GM12878 (cell line): ENCODE data around the gene CDON. TPM values are rescaled to one million over a fixed set of nuclear protein-coding genes. Genes with fewer than 3 reads are reported as not detected.

ENCODE experiments used
- ATAC-seq: fragments of 200-7000 bp; cut with Tn5 transposase; 3 replicates; pipeline ENCODE4 v1.9.1; 2020; ENCODE audit warnings: mild to moderate bottlenecking, moderate library complexity
- BruUV-seq: library from RNA; stranded (reverse); fragments of 400-500 nt; replicated peaks from 2 replicates; lab custom pipeline; 2021; lab: Mats Ljungman, UMichigan
- CTCF ChIA-PET: fragments of 300-600 bp; sonication (Branson Sonifier 250); formaldehyde crosslinking; extraction: SDS; loops from one replicate; lab custom pipeline; 2021; ENCODE audit warnings: inconsistent platforms; lab: Yijun Ruan, JAX
- POLR2A ChIA-PET: fragments of 350-600 bp; formaldehyde crosslinking; extraction: SDS; loops from one replicate; lab custom pipeline; 2021; ENCODE audit warnings: inconsistent platforms; lab: Charles Lee
- RAD21 ChIA-PET: fragments of 300-600 bp; sonication (Branson Sonifier 250); formaldehyde crosslinking; loops from one replicate; lab custom pipeline; 2023; ENCODE audit warnings: antibody characterized with exemption; ENCODE audit not compliant: unreplicated experiment; lab: Charles Lee
- SMC1A ChIA-PET: fragments of 300-600 bp; sonication (Branson Sonifier 250); formaldehyde crosslinking; loops from one replicate; lab custom pipeline; 2023; ENCODE audit not compliant: unreplicated experiment, uncharacterized antibody; lab: Charles Lee
- DNase-seq: peaks from one replicate; pipeline ENCODE4 v3.0.0-alpha.2; 2011; ENCODE audit warnings: low read depth, low spot score
- FAIRE-seq: peaks from 3 replicates; lab custom pipeline; 2011; peaks lifted over from hg19 to GRCh38; lab: Jason Lieb, UNC
- H2AFZ ChIP-seq: 2 replicates; pipeline ENCODE4 v1.6.0; 2011; ENCODE audit warnings: low read depth, low read length, control low read depth; ENCODE audit not compliant: control insufficient read depth
- H3K27ac ChIP-seq: 2 replicates; pipeline ENCODE4 v1.5.1; 2011; ENCODE audit warnings: control low read depth; ENCODE audit not compliant: control insufficient read depth, insufficient read depth
- H3K27me3 ChIP-seq, 2 experiments: replicated peaks in 1 of 2; 2 replicates each; pipeline versions ENCODE4 v1.6.0 to v1.6.1; 2011; ENCODE audit warnings: low read length in 1 of 2; ENCODE audit not compliant: control insufficient read depth in 2 of 2, insufficient read depth in 2 of 2
- H3K36me3 ChIP-seq, 2 experiments: 2 replicates each; pipeline ENCODE4 v1.5.1; 2011; ENCODE audit warnings: low read length in 1 of 2; ENCODE audit not compliant: control insufficient read depth in 2 of 2, insufficient read depth in 2 of 2
- H3K4me1 ChIP-seq: 2 replicates; pipeline ENCODE4 v1.6.1; 2011; ENCODE audit warnings: mild to moderate bottlenecking, low read length, moderate library complexity, mixed read lengths; ENCODE audit not compliant: control insufficient read depth, insufficient read depth
- H3K4me2 ChIP-seq: 2 replicates; pipeline ENCODE4 v1.6.0; 2011; ENCODE audit warnings: control low read depth; ENCODE audit not compliant: control insufficient read depth, insufficient read depth
- H3K4me3 ChIP-seq: fragments of 200-600 bp; sonication (generic); 2 replicates; pipeline ENCODE4 v1.5.1; 2016
- H3K79me2 ChIP-seq: 2 replicates; pipeline ENCODE4 v1.6.0; 2011; ENCODE audit warnings: low read length; ENCODE audit not compliant: control insufficient read depth, insufficient read depth
- H3K9ac ChIP-seq: 2 replicates; pipeline ENCODE4 v1.8.0; 2011; ENCODE audit warnings: low read length, control low read depth, mixed read lengths; ENCODE audit not compliant: control insufficient read depth, insufficient read depth
- H3K9me3 ChIP-seq: replicated peaks from 3 replicates; pipeline ENCODE4 v1.5.1; 2011; ENCODE audit warnings: mild to moderate bottlenecking, low read length; ENCODE audit not compliant: control insufficient read depth, insufficient read depth
- H4K20me1 ChIP-seq: 2 replicates; pipeline ENCODE4 v1.6.0; 2011; ENCODE audit not compliant: control insufficient read depth, insufficient read depth
- BRCA1 ChIP-seq: IDR thresholded peaks from 2 replicates; pipeline ENCODE4 v1.6.1; 2011; ENCODE audit warnings: low read depth, low read length, improper control_type of control experiment
- CHD4 ChIP-seq: fragments of 200-600 bp; sonication (generic); IDR thresholded peaks from 2 replicates; pipeline ENCODE4 v1.6.1; 2016; ENCODE audit warnings: mild to moderate bottlenecking
- EED ChIP-seq: sonication (generic); IDR thresholded peaks from 2 replicates; pipeline ENCODE4 v1.6.1; 2016; ENCODE audit warnings: antibody characterized with exemption, low read depth
- RFX5 ChIP-seq: IDR thresholded peaks from 2 replicates; pipeline ENCODE4 v1.6.1; 2011; ENCODE audit warnings: low read depth, low read length, improper control_type of control experiment
- TAF1 ChIP-seq: IDR thresholded peaks from 2 replicates; pipeline ENCODE4 v1.6.1; 2011; ENCODE audit warnings: mild to moderate bottlenecking, low read depth, low read length, borderline replicate concordance
- ZNF384 ChIP-seq: IDR thresholded peaks from 2 replicates; pipeline ENCODE4 v1.6.1; 2012; ENCODE audit warnings: low read depth, mild to moderate bottlenecking, low read length, improper control_type of control experiment, borderline replicate concordance
- ZSCAN29 ChIP-seq: fragments of 450-650 bp; IDR thresholded peaks from 2 replicates; pipeline ENCODE4 v1.6.1; 2017; ENCODE audit warnings: mild to moderate bottlenecking, moderate library complexity
- WGBS: methylation state at CpG from one replicate; pipeline ENCODE4 v1.1.6; 2016; ENCODE audit warnings: low lambda C conversion rate; ENCODE audit not compliant: insufficient replicate concordance, insufficient coverage; ENCODE audit errors: missing lambda C conversion rate; 5-methylcytosine and 5-hydroxymethylcytosine counted together
- in situ Hi-C: fragments of 300-500 bp; cut with MboI; formaldehyde crosslinking; loops from 9 replicates; pipeline ENCODE4 v1.14.3; 2018; ENCODE audit warnings: mixed read lengths
- intact Hi-C: fragments of 100-400 bp; cut with micrococcal nuclease; formaldehyde crosslinking; loops from one replicate; pipeline ENCODE4 v1.14.2; 2022; ENCODE audit not compliant: unreplicated experiment
- polyA plus RNA-seq, 11 experiments: library from polyadenylated mRNA; depleted of rRNA in 4 of 11; unstranded in 6 of 11; stranded (reverse) in 5 of 11; fragments of >200 nt; fragmentation: Nextera tagmentation in 4 of 11; fragmentation: Illumina TruSeq in 1 of 11; extraction: Ambion mirVana in 4 of 11; extraction: Trizol in 1 of 11; gene quantifications; 1 replicate in 1 of 11; 2 replicates in 10 of 11; pipeline versions ENCODE4 v1.2.1 to v1.2.3, GENCODE V29; 2011 to 2016; ENCODE audit warnings: inconsistent platforms in 2 of 11, missing spikeins in 2 of 11, low read depth in 1 of 11
- total RNA-seq, 4 experiments: library from RNA; depleted of rRNA in 3 of 4; stranded (reverse); fragments of >200 nt in 3 of 4; fragmentation: Illumina TruSeq in 1 of 4; extraction: Trizol in 1 of 4; gene quantifications; 2 replicates each; pipeline versions ENCODE4 v1.2.1 to v1.2.3, GENCODE V29; 2013 to 2021
- TF ChIP-seq, protein P1 (sequence below): fragments of 450-650 bp; IDR thresholded peaks from 2 replicates; pipeline ENCODE4 v1.6.1; 2016; ENCODE audit warnings: mild to moderate bottlenecking
- TF ChIP-seq, protein P2 (sequence below): IDR thresholded peaks from 2 replicates; pipeline ENCODE4 v1.6.1; 2012; ENCODE audit warnings: low read length, inconsistent platforms

The CDON gene
- total and polyA plus RNA-seq, 10 of the 15 experiments (the other 5 are each of a cell fraction or from before 2014, with no cell fraction given) = 0.07 to 4.2 (median 0.36) TPM

DNA sequence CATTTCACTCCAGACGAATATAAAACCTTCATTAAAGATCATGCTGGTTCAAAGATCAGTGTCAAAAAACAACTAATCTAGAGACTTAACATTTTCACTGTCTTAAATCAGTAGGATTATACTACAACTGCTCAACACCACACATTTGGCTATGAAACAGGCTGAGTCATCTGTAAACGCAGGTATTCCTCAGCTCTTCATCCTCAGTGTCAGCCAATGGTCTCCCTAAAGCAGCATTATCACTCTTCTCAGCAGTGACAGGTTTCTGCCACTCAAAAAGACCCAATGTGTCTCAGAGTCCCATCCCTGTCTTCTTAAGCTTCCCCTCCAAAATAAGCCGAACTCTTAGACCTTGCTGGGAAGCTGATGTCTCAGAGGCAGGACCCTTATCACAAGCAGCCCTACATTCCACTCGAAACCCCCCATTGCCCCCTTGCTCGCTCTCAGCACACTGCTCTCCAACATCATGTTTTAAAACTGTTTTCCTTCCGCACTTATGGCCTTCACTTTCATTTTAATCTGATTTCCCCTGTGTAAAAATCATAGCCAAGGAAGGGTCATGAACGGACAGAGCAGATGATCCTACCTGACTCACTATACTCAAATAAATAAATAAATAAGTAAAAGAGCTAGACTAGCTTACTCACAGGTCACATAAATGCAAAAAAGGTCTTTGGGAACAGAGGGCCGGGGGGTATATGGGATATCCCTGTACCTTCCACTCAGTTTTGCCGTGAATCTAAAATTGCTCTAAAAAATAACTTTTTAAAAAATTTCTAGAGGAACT is 23.0 kb downstream of the CDON start:
- Histone ChIP-seq H2AFZ (peak overlapping the region; percentile 61), H3K4me2 (peak overlapping the region; percentile 15; the same call in 1 of the 2 replicates), H3K27me3 (no peaks in the 10 kb centered on the region), H3K36me3 (no peaks in the 10 kb centered on the region), H3K79me2 (no peaks in the 10 kb centered on the region), H3K27ac (no peak overlapping the region), H3K4me1 (no peaks in the 10 kb centered on the region), H3K9me3 (no peaks in the 10 kb centered on the region)
- RAD21 ChIA-PET = interaction anchor here (1.1 to 1.2 kb wide), 3 partner anchors 10 to 22 kb away, joined by 3 to 4 read pairs (median 4); no protein-coding TSS in a partner anchor
- peak; percentile 94 for ATAC-seq
- FAIRE-seq = no peak
- intact Hi-C loops = no loop called here
- in situ Hi-C loops = no loop called here
- DNase-seq = no peak
- CTCF ChIA-PET = interaction anchor here (1.0 to 1.8 kb wide), 3 partner anchors 10 to 154 kb away, joined by 3 to 8 read pairs (median 4); no protein-coding TSS in a partner anchor
- no peak for TF ChIP-seq BRCA1
- TF ChIP-seq, protein P1, sequence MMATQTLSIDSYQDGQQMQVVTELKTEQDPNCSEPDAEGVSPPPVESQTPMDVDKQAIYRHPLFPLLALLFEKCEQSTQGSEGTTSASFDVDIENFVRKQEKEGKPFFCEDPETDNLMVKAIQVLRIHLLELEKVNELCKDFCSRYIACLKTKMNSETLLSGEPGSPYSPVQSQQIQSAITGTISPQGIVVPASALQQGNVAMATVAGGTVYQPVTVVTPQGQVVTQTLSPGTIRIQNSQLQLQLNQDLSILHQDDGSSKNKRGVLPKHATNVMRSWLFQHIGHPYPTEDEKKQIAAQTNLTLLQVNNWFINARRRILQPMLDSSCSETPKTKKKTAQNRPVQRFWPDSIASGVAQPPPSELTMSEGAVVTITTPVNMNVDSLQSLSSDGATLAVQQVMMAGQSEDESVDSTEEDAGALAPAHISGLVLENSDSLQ = peak; percentile 64
- TF ChIP-seq, all 136 proteins: peak for 1
- ChIA-PET POLR2A (interaction anchor here (0.7 to 1.3 kb wide), 5 partner anchors 13 to 112 kb away, joined by 3 to 4 read pairs (median 3); no protein-coding TSS in a partner anchor), SMC1A (interaction anchor here (0.8 to 3.2 kb wide), 12 partner anchors 10 to 147 kb away, joined by 3 to 12 read pairs (median 4); no protein-coding TSS in a partner anchor)
- H3K4me3 ChIP-seq = no peak overlapping the region
- 28% methylated on average over 9 of the region's 9 CpGs for WGBS
- no TSS peak for BruUV-seq
- H3K9ac ChIP-seq = no peak overlapping the region
- H4K20me1 ChIP-seq = no peaks in the 10 kb centered on the region

DNA sequence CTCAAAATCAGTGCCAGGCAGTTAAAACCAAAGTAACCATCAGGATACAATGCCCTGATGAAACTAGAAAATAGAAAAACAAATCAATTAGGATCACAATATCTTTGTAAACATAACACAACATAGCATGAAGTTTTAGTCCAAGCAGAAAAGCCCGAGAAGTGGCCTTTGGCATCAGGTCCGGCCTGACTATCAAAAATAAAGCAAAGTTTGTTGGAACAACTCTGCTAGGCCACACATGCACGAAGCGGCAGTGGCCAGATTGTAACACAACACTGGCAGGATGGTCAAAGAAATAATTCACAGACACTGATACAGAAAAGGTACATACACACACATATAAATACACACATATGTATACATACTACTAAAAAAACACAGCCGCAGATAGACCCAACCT is 26.9 kb downstream of the CDON start:
- Histone ChIP-seq H3K9me3 (no peaks in the 10 kb centered on the region), H3K36me3 (no peaks in the 10 kb centered on the region), H3K79me2 (no peaks in the 10 kb centered on the region), H3K4me2 (no peak overlapping the region), H3K27ac (no peak overlapping the region), H2AFZ (no peak overlapping the region), H3K4me1 (no peaks in the 10 kb centered on the region), H3K9ac (no peak overlapping the region), H3K27me3 (0 out of 4 replicates have a peak, but pooled peaks cover 0 to 3% of the 10 kb centered on the region in 2 experiments), H3K4me3 (no peak overlapping the region), H4K20me1 (no peaks in the 10 kb centered on the region)
- ATAC-seq (no peak), FAIRE-seq (no peak), DNase-seq (no peak)
- CTCF ChIA-PET = no interaction called here
- no TSS peak for BruUV-seq
- POLR2A ChIA-PET = no interaction called here
- in situ Hi-C loops = no loop called here
- TF ChIP-seq CHD4 = no peak
- TF ChIP-seq, protein P2, sequence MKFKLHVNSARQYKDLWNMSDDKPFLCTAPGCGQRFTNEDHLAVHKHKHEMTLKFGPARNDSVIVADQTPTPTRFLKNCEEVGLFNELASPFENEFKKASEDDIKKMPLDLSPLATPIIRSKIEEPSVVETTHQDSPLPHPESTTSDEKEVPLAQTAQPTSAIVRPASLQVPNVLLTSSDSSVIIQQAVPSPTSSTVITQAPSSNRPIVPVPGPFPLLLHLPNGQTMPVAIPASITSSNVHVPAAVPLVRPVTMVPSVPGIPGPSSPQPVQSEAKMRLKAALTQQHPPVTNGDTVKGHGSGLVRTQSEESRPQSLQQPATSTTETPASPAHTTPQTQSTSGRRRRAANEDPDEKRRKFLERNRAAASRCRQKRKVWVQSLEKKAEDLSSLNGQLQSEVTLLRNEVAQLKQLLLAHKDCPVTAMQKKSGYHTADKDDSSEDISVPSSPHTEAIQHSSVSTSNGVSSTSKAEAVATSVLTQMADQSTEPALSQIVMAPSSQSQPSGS = no peak
- TF ChIP-seq RFX5 = no peak
- TF ChIP-seq TAF1 = no peak
- no peak for TF ChIP-seq EED
- no peak for TF ChIP-seq ZSCAN29
- no peak for TF ChIP-seq ZNF384
- SMC1A ChIA-PET = no interaction called here
- intact Hi-C loops = no loop called here
- 26% methylated on average over 5 of the region's 5 CpGs for whole genome bisulfite sequencing
- RAD21 ChIA-PET = no interaction called here
